Body of pancreas (tissue), 4 donors: ENCODE measurements around the gene TRAPPC5.

Experiments
- CTCF ChIP-seq, 7 experiments: fragments of 450-650 bp in 4 of 7; fragments of 200-600 bp in 3 of 7; sonication (generic) in 3 of 7; IDR thresholded peaks; one replicate each; pipeline ENCODE4 v1.5.1; 2016 to 2019; ENCODE audit warnings: antibody characterized with exemption in 7 of 7
- POLR2A ChIP-seq, 3 donors: fragments of 450-650 bp; IDR thresholded peaks; one replicate each; pipeline ENCODE4 v1.6.1; 2016; ENCODE audit warnings: antibody characterized with exemption in 3 of 3, mild to moderate bottlenecking in 2 of 3

- TF ChIP-seq CTCF (IDR thresholded peaks at IDR 0.05) (no peak), POLR2A (IDR thresholded peaks at IDR 0.05) (no peak)
Observed at GRCh38 chr19:7633698-7634097, 46.9 kb upstream of the TRAPPC5 start, which contains the start of gene PCP2.
